AG08395 (cell line): ENCODE measurements around the gene PNKP.

Experiments used
- DNase-seq: peaks from one replicate; pipeline ENCODE4 v3.0.0; 2012; ENCODE audit warnings: mixed read lengths, low spot score

Gene PNKP

DNA sequence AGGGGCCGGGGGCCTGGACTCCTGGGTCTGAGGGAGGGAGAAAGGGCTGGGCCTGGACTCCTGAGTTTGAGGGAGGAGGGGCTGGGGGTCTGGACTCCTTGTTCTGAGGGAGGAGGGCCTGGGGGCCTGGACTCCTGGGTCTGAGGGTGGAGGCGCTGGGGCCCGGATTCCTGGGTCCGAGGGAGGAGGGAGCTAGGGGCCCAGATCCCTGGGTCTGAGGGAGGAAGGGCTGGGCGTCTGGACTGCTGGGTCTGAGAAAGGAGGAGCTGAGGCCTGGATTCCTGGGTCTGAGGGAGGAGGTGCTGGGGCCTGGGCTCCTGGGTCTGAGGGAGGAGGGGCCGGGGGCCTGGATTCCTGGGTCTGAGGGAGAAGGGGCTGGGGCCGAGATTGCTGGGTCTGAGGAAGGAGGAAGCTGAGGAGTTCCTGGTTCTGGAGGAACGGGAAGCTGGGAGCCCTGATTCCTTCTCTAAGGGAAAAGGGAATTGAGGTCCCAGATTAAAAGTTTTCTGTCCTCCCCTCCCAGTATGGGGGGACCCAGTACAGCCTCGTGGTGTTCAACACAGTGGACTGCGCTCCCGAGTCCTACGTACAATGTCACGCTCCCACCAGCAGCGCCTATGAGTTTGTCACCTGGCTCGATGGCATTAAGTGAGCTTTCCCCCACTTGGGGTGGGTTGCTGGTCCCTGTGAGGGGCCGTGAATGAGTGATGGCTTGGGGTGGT, 48.6 kb downstream of the PNKP start:
- DNase-seq: no peak

DNA sequence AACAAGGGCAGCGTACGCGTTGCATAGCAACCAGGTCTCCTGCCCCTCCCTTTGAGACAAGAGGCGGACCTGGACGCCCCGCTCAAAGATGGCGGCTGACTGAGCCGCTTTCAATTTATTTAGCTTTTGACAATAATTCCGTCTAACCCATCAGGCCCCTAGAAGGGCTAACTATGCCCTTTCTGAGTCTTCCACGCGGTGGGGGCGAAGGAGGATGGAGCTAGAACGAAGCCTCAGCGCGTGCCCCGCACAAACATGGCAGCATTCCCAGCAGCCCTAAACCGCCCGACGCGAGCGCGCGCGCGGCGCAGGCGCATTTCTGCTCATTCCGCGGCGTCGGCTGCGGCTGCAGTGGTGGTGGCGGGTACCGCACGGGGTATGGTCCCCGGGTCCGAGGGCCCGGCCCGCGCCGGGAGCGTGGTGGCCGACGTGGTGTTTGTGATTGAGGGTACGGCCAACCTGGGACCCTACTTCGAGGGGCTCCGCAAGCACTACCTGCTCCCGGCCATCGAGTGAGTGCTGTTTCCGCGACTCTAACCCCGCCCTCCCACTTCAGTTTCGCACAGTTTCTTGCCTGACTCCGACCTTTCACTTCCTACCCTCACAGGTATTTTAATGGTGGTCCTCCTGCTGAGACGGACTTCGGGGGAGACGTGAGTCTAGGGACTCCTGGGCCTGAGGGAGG, 49.3 kb downstream of the PNKP start, which contains the start of gene MED25:
Gene MED25 (plus strand): TSS at position 326 of the 685 bp plus-strand sequence. CDS start 53 bp downstream, at position 379.
- peak; percentile 93 for DNase-seq

DNA sequence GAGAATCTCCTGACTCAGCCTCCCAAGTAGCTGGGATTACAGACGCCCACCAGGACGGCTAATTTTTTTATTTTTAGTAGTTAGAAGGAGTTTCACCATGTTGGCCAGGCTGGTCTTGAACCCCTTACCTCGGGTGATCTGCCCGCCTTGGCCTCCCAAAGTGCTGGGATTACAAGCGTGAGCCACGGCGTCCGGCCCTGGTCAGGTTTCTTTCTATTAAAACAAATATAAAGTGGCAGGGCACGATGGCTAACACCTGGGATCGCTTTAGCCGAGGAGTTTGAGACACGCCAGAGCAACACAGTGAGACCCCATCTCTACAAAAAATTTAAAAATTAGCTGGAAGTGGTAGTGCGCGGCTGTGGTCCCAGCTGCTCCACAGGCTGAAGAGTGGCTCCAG, 50.8 kb downstream of the PNKP start:
- no peak for DNase-seq

DNA sequence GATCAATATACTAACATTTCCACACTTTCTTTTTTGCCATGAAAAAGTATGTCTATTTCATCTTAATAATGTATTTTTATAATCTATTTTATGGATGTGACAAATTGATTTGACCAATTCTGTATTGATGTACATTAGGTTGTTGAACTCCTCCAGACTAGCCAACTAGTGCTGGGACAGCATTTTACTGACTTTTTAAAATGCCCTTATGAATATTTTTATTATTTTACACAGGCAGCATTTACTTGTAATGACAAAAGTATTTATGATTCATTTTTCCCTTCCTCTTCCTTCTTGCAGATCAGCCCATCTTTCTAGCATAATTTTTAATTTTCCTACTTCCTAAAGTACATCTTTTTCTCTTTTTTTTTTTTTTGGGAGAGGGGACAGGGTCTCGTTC, 53.4 kb downstream of the PNKP start:
- DNase-seq: no peak

DNA sequence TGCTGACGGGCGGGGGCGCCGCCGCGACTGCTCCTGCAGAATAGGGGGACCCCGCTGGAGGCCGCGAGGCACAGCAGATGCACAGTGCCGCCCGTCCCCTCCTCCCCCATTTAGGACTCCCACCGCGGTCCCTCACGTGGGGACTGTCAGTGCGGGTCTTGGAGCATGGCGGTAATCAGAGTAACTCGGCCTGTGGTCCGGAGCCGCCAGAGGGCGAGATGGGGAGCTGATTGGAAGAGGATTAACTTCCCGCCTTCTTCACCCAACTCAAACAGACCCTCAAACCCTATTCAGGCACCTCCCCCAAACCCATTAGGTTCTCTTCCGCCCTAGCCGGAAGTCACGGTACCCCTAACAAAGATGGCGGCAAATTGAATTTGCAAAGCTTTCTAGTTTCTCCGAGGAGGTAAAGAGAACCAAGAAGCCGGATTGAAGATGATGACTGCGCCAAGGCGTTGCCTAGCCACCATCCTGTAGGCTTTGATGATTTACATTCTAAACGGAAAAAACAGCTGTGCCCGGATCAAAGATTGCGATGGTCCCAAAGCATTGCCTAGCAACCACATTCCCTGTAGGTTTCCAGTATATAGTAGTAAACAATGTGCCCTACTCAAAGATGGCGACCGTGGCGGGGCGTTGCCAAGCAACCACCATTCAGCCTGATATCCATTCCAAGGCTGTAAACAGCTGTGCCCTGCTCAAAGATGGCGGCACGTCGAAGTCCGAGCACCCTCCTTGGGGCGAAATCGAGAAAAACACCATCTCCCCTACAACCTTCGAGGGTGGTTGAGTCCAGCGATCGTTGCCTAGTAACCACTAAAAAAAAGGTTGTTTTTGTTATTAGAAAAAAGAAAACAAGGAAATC, 54.1 kb downstream of the PNKP start, which contains the start of gene FUZ:
Gene FUZ (minus strand): TSS at position 296 of the 865 bp plus-strand sequence. CDS start 186 bp downstream, at position 110.
- DNase-seq: peak; percentile 95

DNA sequence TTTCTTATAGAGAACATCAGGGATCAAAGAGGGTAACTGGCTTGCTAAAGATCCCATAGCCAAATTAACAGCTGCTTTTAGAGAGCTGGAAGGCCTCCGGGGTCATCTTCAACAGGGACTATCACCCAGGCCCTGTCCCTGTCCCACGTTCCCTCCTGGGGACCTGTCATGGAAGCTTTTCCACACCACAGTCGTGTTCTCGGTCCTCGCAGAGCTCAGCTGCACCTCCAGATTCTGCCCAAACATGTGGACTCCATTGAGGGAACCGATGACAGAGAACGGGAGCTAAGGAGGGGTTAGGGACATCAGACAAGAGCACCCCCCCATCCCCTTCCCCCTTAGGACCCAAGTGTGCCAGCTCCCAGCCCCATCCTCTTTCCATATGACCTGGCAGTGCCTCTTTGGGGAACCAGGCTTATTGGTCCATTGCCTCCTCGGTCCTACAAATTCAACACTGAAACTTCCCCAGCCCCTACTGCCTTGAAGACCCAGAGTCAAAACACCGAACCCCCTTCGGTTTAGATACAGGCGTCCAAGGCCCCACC, 54.9 kb downstream of the PNKP start:
- DNase-seq: no peak

DNA sequence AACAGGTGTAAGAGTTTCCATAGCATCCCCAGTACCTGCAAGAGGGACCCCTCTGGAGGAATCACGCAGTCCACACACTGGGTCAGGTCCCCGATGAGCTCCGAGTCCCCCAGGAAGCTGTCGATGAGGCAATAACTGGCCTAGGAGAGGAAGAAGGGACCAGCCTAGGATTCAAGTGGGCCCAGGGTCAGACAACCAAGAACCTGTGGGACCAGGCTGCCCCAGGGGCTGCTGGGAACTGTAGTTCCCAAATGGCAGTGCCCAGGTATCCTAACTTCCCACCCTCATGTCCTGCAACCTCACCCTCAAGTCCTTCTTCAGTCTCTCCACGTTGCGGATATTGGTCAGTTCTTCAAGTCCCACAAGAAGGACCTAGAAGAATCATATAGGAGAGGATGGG, 56.0 kb downstream of the PNKP start:
- DNase-seq: no peak
